ENCODE measurements around the gene TXNRD1.
A peak's percentile ranks its signal among the peaks of the same experiment; 100 is the strongest.
"Not testable (repeated sequence)": the region's sequence is repeated elsewhere in the genome, so short reads cannot be mapped to it uniquely, and the experiment has no call there.

The TXNRD1 gene

GRCh38 chr12:104215638-104216297 lies at the start of gene TXNRD1:
TXNRD1 (plus strand) TSS chr12:104215779; CDS start chr12:104215803, 24 bp downstream.
- DNase-seq (ENCODE audit: low spot score): peak; percentile 84

GRCh38 chr12:104165801-104166200 lies 49.8 kb upstream of the TXNRD1 start:
- DNase-seq (ENCODE audit: low spot score): no peak

DNA sequence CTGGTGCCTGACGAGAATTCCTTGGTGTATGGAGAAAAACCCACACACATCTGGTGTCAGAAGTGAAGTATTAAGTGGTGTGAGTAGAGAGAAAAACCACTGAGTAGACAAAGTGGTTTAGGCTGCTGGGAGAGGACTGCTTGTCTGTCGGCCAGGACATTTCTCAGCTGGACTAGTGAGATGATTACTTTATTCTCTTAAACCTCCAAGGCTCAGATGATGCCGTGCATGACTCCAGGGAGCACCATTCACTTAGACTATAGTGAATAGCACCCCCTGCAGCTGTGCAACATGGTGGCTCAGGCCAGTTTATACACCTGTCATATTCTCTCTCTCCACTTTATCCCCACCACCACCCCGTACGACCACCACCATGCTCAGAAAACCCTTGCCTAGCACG lies 49.1 kb upstream of the TXNRD1 start:
- no peak for DNase-seq (ENCODE audit: low spot score)

DNA sequence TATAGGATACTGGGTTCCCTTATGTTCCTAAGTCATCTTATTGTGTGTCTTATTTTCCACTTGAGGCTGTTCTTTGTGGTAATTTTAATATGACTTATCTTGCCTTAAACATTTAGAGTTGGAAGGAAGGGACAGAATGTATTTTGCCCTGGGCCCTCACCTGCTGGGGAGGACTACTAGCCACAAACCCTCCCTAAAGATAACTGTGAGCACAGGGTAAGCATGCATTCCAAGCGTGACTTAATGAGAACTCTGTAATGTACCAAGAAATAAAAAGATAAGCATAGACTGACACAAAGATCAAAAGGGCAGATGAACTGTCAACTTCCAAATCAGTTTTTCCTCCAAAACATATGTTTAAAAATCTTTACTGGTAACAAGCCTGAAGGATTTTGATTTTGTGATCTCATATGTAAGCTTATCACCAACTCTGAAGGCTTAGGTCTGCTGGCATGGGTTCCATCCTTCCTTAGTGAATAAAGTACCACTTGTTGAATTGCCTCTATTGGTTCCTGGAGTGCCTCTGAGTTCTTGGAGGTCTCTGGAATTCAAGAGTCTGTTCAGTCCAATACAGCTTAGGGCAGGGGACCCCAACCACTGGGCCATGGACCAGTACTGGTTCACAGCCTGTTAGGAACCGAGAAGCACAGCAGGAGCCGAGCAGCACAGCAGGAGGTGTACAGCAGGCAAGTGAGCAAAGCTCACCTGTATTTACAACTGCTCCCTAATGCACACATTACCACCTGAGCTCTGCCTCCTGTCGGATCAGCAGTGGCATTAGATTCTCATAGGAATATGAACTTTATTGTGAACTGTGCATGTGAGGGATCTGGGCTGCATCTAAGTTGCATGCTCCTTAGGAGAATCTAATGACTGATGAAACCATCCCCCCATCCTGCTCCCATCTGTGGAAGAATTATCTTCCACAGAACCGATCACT lies 47.8 kb upstream of the TXNRD1 start:
- DNase-seq (ENCODE audit: low spot score): no peak

- no peak for DNase-seq (ENCODE audit: low spot score)
Observed at GRCh38 chr12:104168596-104168995, 47.0 kb upstream of the TXNRD1 start.

DNA sequence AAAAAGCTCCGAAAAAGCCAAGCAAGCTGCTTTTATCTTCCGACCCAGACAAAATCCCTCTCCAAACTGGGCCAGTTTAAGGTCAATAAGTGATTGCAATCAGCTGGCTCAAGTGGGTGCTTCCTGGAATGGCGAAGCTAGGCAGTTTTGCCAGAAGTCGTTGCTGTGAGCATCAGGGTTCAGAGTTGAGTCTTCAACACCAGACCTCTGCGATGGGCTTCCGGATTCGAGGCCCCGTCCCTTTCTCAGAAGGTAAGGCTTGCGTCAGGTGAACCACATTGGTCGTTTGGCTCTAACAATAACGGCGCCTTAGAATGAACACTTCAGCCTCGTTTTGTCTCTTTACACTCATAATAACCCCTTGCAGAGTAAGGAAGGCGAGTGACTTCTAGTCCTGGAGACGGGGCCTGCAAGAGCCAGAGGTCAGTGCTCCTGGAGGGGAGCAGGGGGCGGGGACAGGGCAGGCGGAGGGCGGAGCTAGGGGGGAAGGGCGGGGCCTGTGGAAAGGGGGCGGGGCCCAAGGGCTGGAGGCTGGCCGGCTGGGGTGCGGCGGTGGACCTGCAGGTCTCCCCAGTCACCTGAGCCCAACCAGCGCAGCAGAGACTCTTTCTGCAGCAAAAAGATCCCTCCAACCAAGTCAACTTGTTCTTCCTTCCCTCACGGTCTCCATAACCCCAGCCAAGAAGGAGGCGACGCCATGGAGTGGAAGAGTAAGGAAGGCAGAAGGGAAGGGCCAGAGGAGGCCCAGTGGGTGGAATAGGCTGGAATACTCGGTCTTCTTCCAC lies 43.6 kb upstream of the TXNRD1 start:
- DNase-seq (ENCODE audit: low spot score): no peak

DNA sequence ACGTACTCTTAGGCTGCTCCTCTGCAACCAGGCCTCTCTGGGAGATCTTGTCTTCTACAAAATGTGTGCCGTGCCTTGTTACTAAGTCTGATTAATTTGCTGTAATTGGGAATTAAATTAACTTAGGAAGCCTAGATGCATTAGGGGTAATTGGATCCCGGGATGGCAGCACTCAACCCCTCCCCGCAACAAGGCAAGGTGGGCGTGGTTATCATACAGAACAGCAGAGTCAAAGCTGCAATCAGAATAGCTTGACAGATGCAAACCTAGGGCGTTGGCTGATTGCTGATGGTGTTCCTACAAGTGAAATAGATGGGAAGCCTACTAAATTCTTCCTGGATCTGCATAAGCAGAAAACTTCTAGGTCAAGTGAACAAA lies 43.0 kb upstream of the TXNRD1 start:
- no peak for DNase-seq (ENCODE audit: low spot score)

DNA sequence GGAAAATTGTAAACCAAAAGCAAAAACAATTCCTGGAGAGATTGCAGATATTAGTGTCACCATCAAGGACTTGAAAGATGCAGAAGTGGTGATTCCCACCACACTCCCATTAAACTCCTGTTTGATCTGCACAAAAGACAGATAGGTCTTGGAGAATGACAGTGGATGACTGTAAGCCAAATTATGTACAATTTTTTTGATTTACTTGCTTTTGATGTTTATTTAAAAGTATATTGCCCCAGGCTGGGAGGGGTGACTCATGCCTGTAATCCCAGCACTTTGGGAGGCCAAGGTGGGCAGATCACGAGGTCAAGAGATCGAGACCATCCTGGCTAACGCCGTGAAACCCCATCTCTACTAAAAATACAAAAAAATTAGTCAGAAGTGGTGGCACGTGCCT lies 41.8 kb upstream of the TXNRD1 start:
- not testable (repeated sequence) for DNase-seq (ENCODE audit: low spot score)

GRCh38 chr12:104175726-104176247 lies 39.8 kb upstream of the TXNRD1 start:
- DNase-seq (ENCODE audit: low spot score): no peak

- DNase-seq (ENCODE audit: low spot score): no peak
Observed at GRCh38 chr12:104177336-104177662, 38.3 kb upstream of the TXNRD1 start.

GRCh38 chr12:104177663-104178501 lies 37.7 kb upstream of the TXNRD1 start:
- DNase-seq (ENCODE audit: low spot score): no peak

DNA sequence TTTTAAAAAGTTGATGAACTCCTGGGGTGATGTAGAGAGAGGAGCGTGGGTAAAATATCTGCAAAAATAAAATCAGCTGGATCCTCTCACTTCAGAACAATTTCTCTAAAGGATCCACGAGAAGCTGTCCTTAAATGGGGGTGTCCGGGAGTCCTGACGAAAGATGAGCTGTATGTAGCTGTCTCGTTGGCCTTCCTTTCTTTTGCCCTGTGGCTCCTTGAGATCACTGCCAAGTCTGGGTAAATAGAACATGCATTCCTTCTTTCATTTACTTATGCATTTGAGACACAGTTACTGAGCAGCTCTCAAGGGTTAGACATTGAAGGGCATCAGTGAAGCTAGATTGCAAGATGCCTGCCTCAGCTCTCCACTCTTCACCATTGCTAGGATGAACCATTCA lies 35.2 kb upstream of the TXNRD1 start:
- no peak for DNase-seq (ENCODE audit: low spot score)

DNA sequence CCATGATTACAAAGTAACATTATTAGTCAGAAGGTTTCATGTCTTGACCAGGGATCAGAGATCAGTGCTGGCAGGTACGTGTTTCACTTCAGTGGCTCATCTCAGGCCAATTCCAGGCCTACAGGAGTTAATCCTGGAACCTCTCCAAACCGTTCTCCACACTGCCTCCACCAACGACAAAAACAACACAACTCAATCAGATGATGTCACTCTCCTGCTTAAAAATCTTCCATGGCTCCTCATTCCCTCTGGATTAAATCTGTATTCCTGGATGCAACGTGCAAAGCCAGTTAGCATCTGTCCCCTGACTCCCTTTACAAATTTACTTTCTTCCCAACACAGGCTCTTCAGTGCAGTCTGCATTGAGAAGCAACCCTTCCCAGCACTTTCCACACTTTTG lies 34.3 kb upstream of the TXNRD1 start:
- no peak for DNase-seq (ENCODE audit: low spot score)

DNA sequence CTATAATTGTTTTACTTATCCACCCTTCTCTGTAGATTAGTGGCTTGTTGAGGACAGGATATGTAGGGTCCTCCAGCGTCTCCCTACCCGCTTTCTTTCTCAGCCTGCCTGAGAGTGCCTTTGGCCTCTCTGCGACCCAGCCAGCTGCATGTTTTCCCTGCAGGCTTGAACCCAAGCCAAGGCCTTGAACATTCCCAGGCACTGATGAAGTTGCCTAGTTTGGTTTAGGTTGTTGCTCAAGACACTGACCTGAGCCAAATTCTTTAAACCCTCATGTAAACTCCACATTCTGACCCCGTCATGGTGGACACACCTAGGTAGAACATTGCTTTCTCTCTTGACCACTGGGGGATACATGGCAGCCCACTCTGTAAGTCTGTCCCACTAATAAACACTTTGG lies 33.4 kb upstream of the TXNRD1 start:
- DNase-seq (ENCODE audit: low spot score): no peak

DNA sequence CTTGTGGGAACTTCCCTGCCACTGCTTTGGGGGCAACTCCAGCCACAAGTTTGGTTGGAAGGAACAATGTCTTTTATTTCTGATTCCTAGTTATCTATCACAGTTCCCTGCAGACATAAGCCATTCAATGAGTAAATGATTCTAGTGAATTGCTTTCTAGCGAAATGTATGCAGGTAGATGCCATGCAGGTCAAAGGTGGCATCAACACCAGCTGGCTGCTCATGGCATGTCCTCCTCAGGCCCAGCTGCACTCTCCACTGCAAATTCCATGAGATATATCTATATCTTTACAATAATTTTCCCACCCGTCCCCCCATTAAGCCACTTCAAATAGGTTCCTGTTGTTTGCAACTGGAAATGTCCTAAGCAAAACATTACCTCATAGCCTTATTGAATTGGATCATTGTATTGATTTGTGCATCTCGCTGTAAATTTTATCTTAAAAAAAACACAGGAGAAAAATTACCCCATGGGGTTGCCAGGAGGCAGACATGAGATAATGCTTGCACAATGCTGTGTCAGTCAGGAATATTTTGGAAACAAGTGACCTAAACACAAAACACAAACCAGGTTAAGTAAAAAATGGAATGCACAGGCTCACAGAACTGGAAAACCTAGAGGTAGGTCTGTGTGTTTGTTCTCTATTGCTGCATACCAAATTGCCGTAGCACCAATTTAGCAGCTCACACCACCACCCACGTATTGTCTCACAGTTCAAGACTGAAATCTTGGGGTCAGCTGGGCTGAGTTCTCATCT lies 32.8 kb upstream of the TXNRD1 start:
- DNase-seq (ENCODE audit: low spot score): no peak

- DNase-seq (ENCODE audit: low spot score): no peak
Observed at GRCh38 chr12:104183443-104183842, 32.1 kb upstream of the TXNRD1 start.

- DNase-seq (ENCODE audit: low spot score): no peak
Observed at GRCh38 chr12:104187446-104188155, 28.0 kb upstream of the TXNRD1 start.

GRCh38 chr12:104188534-104188933 lies 27.0 kb upstream of the TXNRD1 start:
- DNase-seq (ENCODE audit: low spot score): no peak

GRCh38 chr12:104189915-104190555 lies 25.5 kb upstream of the TXNRD1 start:
- no peak for DNase-seq (ENCODE audit: low spot score)
